Loucy (cell line): ENCODE results near the gene ARL2BP.
A peak's percentile ranks its signal among the peaks of the same experiment; 100 is the strongest.

Source experiments
- H2AFZ ChIP-seq: fragments of 200-600 bp; sonication (generic); 2 replicates; pipeline ENCODE4 v1.6.0; 2016; ENCODE audit warnings: antibody characterized with exemption, mild to moderate bottlenecking, low read length, moderate library complexity
- H3F3A ChIP-seq: fragments of 200-600 bp; 2 replicates; pipeline ENCODE4 v1.6.0; 2016; ENCODE audit warnings: antibody characterized with exemption, low read depth, mild to moderate bottlenecking
- H3K27me3 ChIP-seq: fragments of 200-600 bp; sonication (generic); 2 replicates; pipeline ENCODE4 v1.6.1; 2014; ENCODE audit warnings: low read length, mild to moderate bottlenecking; ENCODE audit not compliant: insufficient read depth, poor library complexity, severe bottlenecking
- H3K36me3 ChIP-seq: fragments of 200-600 bp; sonication (generic); 2 replicates; pipeline ENCODE4 v1.6.1; 2016; ENCODE audit warnings: low read length; ENCODE audit not compliant: insufficient read depth
- H3K4me1 ChIP-seq: fragments of 200-600 bp; sonication (generic); 2 replicates; pipeline ENCODE4 v1.5.1; 2014; ENCODE audit warnings: low read length, mild to moderate bottlenecking; ENCODE audit not compliant: insufficient read depth, poor library complexity, severe bottlenecking
- H3K4me2 ChIP-seq: fragments of 200-600 bp; sonication (generic); 2 replicates; pipeline ENCODE4 v1.6.0; 2014; ENCODE audit warnings: antibody characterized with exemption, low read length, low read depth, mild to moderate bottlenecking; ENCODE audit not compliant: poor library complexity, severe bottlenecking
- H3K4me3 ChIP-seq: fragments of 200-600 bp; sonication (generic); 2 replicates; pipeline ENCODE4 v1.5.1; 2014; ENCODE audit warnings: low read length, mild to moderate bottlenecking, mixed read lengths; ENCODE audit not compliant: poor library complexity, severe bottlenecking
- H3K79me2 ChIP-seq: fragments of 200-600 bp; sonication (generic); 2 replicates; pipeline ENCODE4 v1.6.1; 2014; ENCODE audit warnings: low read length; ENCODE audit not compliant: insufficient read depth
- H3K9ac ChIP-seq: fragments of 200-600 bp; sonication (generic); 2 replicates; pipeline ENCODE4 v1.6.0; 2014; ENCODE audit warnings: mild to moderate bottlenecking, low read depth, low read length, moderate library complexity; ENCODE audit not compliant: poor library complexity, severe bottlenecking
- H3K9me2 ChIP-seq: fragments of 200-600 bp; sonication (generic); replicated peaks from 2 replicates; pipeline ENCODE4 v1.6.1; 2016; ENCODE audit warnings: low read depth, low read length, mixed read lengths
- H3K9me3 ChIP-seq: fragments of 200-600 bp; sonication (generic); 2 replicates; pipeline ENCODE4 v1.6.1; 2014; ENCODE audit warnings: mild to moderate bottlenecking, antibody characterized with exemption, low read length, low read depth; ENCODE audit not compliant: insufficient read depth
- H4K20me1 ChIP-seq: fragments of 200-600 bp; sonication (generic); 2 replicates; pipeline ENCODE4 v1.6.0; 2014; ENCODE audit warnings: antibody characterized with exemption, low read length, mild to moderate bottlenecking; ENCODE audit not compliant: insufficient read depth, poor library complexity, severe bottlenecking
- EZH2phosphoT487 ChIP-seq: fragments of 200-600 bp; IDR thresholded peaks from 2 replicates; pipeline ENCODE4 v1.6.1; 2018; ENCODE audit warnings: antibody characterized with exemption, mild to moderate bottlenecking, moderate library complexity, borderline replicate concordance
- TF ChIP-seq, protein P1 (sequence below): fragments of 200-600 bp; sonication (generic); conservative IDR thresholded peaks from 2 replicates; pipeline ENCODE4 v1.5.1; 2014; ENCODE audit warnings: mild to moderate bottlenecking, antibody characterized with exemption, low read length

ARL2BP gene

DNA sequence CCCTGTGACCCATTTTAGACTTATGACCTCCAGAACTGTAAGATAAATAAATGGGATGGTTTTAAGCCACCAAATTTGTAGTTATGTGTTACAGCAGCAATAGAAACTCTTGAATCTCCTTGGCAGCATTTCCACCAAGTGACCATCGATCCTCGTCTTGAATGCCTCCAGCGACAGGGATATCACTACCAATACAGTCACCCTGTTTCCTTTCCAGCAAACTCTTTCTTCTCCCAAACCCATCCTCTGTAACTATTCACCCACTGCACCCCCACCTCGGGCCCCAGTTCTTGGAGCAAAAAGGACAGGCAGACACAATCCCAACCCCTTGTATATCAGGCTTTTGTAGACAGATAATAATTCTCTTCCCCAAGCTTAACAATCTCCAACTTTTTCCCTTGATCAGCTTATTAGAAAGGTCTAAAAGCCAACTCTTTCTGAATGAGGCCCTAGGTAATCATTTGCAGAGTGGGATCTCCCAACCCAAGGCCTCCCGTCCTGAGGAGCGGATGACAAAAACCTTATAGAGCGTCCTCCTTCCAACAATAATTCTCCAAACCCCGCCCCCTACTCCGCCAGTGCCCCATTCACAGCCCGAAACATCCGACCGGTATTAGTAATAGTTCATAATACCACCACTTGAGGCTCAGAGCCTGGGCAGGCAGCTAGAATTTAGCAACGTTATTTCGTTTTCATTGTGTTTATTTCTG is 54.1 kb downstream of the ARL2BP start:
- Histone ChIP-seq H3K36me3 (no peaks in the 10 kb centered on the region), H3K9ac (peak overlapping the region; percentile 78), H3K4me2 (peak overlapping the region; percentile 97), H3K9me3 (no peaks in the 10 kb centered on the region), H2AFZ (peak overlapping the region; percentile 95), H3F3A (peaks cover 12% of the 10 kb centered on the region), H3K79me2 (no peaks in the 10 kb centered on the region), H3K4me3 (peak overlapping the region; percentile 82), H4K20me1 (no peaks in the 10 kb centered on the region), H3K9me2 (no peaks in the 10 kb centered on the region), H3K27me3 (no peaks in the 10 kb centered on the region), H3K4me1 (peaks cover 12% of the 10 kb centered on the region)
- TF ChIP-seq EZH2phosphoT487 = no peak
- TF ChIP-seq, protein P1, sequence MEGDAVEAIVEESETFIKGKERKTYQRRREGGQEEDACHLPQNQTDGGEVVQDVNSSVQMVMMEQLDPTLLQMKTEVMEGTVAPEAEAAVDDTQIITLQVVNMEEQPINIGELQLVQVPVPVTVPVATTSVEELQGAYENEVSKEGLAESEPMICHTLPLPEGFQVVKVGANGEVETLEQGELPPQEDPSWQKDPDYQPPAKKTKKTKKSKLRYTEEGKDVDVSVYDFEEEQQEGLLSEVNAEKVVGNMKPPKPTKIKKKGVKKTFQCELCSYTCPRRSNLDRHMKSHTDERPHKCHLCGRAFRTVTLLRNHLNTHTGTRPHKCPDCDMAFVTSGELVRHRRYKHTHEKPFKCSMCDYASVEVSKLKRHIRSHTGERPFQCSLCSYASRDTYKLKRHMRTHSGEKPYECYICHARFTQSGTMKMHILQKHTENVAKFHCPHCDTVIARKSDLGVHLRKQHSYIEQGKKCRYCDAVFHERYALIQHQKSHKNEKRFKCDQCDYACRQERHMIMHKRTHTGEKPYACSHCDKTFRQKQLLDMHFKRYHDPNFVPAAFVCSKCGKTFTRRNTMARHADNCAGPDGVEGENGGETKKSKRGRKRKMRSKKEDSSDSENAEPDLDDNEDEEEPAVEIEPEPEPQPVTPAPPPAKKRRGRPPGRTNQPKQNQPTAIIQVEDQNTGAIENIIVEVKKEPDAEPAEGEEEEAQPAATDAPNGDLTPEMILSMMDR = no peak; the same call in 1 of the 2 replicates

DNA sequence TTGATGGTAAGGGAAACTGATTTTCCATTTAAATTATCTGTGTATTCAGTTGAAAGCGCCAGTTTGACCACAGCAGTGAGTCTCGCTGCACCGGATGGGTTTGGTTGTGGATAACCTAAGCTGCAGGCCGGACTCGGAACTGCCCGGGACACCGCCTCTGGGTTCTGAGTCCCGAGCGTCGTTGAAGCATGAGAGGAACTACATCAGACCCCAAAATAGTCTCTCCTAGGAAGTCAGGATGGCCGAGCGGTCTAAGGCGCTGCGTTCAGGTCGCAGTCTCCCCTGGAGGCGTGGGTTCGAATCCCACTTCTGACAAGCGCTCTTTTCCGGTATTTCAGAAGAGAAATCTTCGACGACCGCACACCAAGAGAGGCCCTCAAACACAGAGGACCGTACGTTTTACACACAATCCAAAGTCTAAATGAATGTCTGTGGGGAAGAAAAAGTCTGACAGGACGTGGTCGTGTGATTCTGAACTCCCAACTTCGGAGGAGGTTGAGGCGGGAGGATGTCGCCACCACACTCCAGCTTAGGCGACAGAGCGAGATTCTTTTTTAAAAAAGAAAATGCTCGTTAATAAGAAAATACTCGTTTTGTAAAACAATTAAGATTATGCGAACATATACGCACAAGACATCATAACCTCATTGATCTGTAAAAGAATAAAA is 54.8 kb downstream of the ARL2BP start:
- Histone ChIP-seq H3K79me2 (no peaks in the 10 kb centered on the region), H3F3A (peaks cover 12% of the 10 kb centered on the region), H3K36me3 (no peaks in the 10 kb centered on the region), H3K9me2 (no peaks in the 10 kb centered on the region), H3K4me3 (peak overlapping the region; percentile 82), H2AFZ (peak overlapping the region; percentile 95), H3K4me1 (peaks cover 12% of the 10 kb centered on the region), H4K20me1 (no peaks in the 10 kb centered on the region), H3K27me3 (no peaks in the 10 kb centered on the region), H3K9ac (peak overlapping the region; percentile 78), H3K9me3 (no peaks in the 10 kb centered on the region), H3K4me2 (peak overlapping the region; percentile 97)
- TF ChIP-seq EZH2phosphoT487 = no peak
- TF ChIP-seq, protein P1 = peak; percentile 34; the same call in 1 of the 2 replicates

DNA sequence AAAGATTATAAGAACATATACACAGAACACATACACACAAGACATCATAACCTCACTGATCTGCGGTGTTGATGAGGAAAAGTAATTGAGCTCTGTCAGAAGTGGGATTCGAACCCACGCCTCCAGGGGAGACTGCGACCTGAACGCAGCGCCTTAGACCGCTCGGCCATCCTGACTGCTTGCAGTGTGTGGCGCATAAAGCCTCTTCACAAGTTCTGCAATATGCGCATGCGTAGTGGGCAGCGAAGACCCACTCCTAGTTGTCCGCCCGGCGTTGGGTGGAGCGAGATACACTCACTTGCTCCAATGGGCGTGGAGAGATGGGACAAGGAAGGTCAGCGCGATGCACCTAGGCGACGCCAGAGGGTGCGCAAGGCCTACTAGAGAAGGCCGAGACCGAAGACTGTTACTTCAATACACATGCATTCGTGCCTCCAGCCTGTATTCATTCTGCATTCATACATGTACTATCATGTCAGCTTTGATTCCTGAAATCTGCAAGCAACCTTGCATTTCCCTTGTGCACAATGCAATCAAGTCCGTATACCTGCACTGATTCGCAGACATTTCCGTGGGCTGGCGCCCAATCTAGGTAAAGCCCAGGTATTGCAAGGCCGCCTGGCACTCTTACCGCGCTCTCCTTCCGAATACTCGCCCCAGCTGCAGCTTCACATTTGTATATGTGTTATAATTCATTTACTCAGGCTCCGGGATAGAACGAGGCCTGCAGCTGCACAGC is 55.5 kb downstream of the ARL2BP start:
- no peak for TF ChIP-seq EZH2phosphoT487
- TF ChIP-seq, protein P1 = peak; percentile 95
- Histone ChIP-seq H3K27me3 (no peaks in the 10 kb centered on the region), H3K9ac (peak overlapping the region; percentile 78), H3K36me3 (no peaks in the 10 kb centered on the region), H4K20me1 (no peaks in the 10 kb centered on the region), H3K4me2 (peak overlapping the region; percentile 97), H2AFZ (no peak overlapping the region), H3K4me1 (peaks cover 12% of the 10 kb centered on the region), H3K79me2 (no peaks in the 10 kb centered on the region), H3F3A (peaks cover 12% of the 10 kb centered on the region), H3K9me3 (no peaks in the 10 kb centered on the region), H3K4me3 (peak overlapping the region; percentile 82), H3K9me2 (no peaks in the 10 kb centered on the region)
